ENCODE measurements around the gene KLK7.

- no peak for TF ChIP-seq TAF1 (IDR thresholded peaks at IDR 0.05; ENCODE audit: low read depth)
- no peak for TF ChIP-seq EP300 (IDR thresholded peaks at IDR 0.05; ENCODE audit: borderline replicate concordance)
Observed at GRCh38 chr19:51025401-51025800, 41.7 kb upstream of the KLK7 start.

Measured in Ishikawa (cell line).